Stomach smooth muscle (tissue), 2 donors: Measurements from ENCODE around the gene ERBB3.
"Not testable (repeated sequence)": the region's sequence is repeated elsewhere in the genome, so short reads cannot be mapped to it uniquely, and the experiment has no call there.

Experiments used
- H3K27ac ChIP-seq: one replicate; pipeline ENCODE4 v1.7.0; 2013; ENCODE audit warnings: mild to moderate bottlenecking, low read length, inconsistent platforms
- H3K27me3 ChIP-seq, 2 donors: one replicate each; pipeline ENCODE4 v1.7.0; 2013; ENCODE audit warnings: low read length in 2 of 2; ENCODE audit not compliant: insufficient read depth in 2 of 2, control insufficient read depth in 1 of 2
- H3K36me3 ChIP-seq, 2 donors: one replicate each; pipeline ENCODE4 v1.7.0; 2013; ENCODE audit warnings: low read length in 2 of 2; ENCODE audit not compliant: control insufficient read depth in 2 of 2, insufficient read depth in 2 of 2
- H3K4me1 ChIP-seq: one replicate; pipeline ENCODE4 v1.7.0; 2013; ENCODE audit warnings: low read length; ENCODE audit not compliant: control insufficient read depth, insufficient read depth
- H3K4me3 ChIP-seq, 2 donors: one replicate each; pipeline ENCODE4 v1.7.0; 2013; ENCODE audit warnings: low read length in 2 of 2
- H3K9ac ChIP-seq, 2 donors: one replicate each; pipeline ENCODE4 v1.7.0; 2013; ENCODE audit warnings: low read length in 2 of 2, mild to moderate bottlenecking in 1 of 2
- H3K9me3 ChIP-seq, 2 donors: one replicate each; pipeline ENCODE4 v1.7.0; 2013; ENCODE audit warnings: low read length in 2 of 2; ENCODE audit not compliant: control insufficient read depth in 2 of 2
- donor health status: healthy.
- donor health status: Pancreatic carcinoma.

The ERBB3 gene

DNA sequence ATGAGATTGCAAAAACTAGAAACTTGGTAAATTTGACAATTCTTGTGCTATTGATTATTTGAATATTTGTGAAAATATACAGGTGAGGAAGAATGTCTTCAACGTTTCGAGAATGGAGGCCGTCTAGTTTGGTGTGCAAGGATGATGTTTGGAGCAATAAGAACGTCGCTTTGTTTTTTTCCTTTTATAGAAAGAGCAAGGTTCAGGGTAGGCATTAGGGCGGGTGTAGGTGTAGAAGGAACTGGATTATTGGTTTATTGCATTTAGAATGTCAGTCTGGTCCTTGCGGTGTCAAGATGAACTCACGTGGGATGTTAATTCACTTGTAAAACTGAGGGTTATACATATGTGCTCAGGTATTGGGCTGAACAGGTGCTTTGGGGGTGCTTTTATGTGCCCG is 37.1 kb upstream of the ERBB3 start:
- Histone ChIP-seq H3K4me1 (peaks cover 17% of the 10 kb centered on the region), H3K36me3 (peaks cover 19 to 22% of the 10 kb centered on the region in 2 donors), H3K9ac (peak overlapping the region; percentile 93 to 98), H3K27me3 (no peaks in the 10 kb centered on the region), H3K27ac (peak overlapping the region; percentile 96), H3K9me3 (no peaks in the 10 kb centered on the region), H3K4me3 (peak overlapping the region; percentile 89 to 98)

DNA sequence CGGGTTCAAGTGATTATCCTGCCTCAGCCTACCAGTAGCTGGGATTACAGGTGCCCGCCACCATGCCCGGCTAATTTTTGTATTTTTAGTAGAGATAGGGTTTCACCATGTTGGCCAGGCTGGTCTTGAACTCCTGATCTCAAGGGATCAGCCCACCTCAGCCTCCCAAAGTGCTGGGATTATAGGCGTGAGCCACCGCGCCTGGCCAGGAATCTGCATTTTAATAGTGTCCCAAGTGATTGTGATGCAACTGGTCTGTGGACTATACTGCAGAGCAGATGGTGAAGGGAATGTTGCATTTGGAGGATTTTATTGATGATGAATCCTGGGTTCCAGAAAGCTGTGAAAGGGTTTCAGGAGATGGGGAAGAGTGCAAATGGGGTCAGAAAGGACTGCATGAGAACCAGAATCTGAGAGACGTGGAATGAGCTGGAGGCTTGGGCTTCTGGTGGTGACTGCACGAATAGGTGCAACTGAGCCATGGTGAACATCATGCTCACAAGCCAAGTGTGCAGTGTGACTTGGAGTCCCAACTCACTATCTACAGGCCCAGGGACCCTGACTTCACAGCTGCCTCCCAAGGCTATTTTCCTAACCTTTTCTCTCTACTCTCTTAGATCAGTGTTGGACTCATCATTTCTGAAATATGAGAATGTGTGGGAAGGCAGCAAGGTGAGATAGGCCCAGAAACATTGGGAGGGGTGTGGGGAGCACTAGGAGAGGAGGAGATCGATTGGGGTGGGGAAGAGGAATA is 33.8 kb upstream of the ERBB3 start:
- no peak overlapping the region for H3K4me3 ChIP-seq
- peak overlapping the region; percentile 31 for H3K27ac ChIP-seq
- peaks cover 13% of the 10 kb centered on the region for H3K4me1 ChIP-seq
- H3K27me3 ChIP-seq = no peaks in the 10 kb centered on the region
- no peaks in the 10 kb centered on the region for H3K9me3 ChIP-seq
- H3K36me3 ChIP-seq = peaks cover 19 to 22% of the 10 kb centered on the region in 2 donors
- H3K9ac ChIP-seq = peak overlapping the region in 1 of 2 donors; percentile 17

DNA sequence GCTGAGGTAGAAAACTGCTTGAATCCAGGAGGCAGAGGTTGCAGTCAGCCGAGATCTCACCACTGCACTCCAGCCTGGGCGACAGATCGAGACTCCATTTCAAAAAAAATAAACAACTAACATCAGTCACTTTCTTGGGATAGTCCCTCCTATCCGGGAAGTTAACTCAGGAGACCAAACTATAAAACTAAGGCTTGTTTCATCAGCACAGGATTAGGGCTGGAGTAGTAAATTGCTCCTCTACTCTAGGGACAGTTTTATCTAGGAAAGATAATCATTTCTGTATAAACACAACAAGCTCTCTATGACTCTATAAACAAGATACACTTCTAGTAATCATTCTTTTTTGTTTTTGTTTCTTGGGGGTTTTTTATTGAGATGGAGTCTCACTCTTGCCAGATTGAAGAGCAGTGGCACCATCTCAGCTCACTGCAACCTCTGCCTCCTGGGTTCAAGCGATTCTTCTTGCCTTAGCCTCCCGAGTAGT is 26.5 kb upstream of the ERBB3 start:
- Histone ChIP-seq H3K4me1 (no peaks in the 10 kb centered on the region), H3K27me3 (no peaks in the 10 kb centered on the region), H3K36me3 (no peaks in the 10 kb centered on the region), H3K9me3 (no peaks in the 10 kb centered on the region), H3K9ac (no peak overlapping the region), H3K4me3 (no peak overlapping the region), H3K27ac (no peak overlapping the region)

DNA sequence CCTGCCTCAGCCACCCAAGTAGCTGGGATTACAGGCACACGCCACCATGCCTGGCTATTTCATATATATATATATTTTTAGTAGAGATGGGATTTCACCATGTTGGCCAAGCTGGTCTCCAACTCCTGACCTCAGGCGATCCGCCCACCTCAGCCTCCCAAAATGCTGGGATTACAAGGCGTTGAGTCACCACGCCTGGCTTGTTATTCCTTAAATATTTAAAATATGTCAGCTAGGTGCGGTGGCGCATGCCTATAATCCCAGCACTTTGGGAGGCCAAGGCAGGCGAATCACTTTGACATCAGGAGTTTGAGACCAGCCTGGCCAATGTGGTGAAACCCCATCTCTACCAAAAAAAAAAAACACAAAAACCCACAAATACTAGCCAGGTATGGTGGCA is 20.0 kb upstream of the ERBB3 start:
- H3K9me3 ChIP-seq, H3K27me3 ChIP-seq, H3K27ac ChIP-seq, H3K36me3 ChIP-seq, H3K9ac ChIP-seq, H3K4me1 ChIP-seq, H3K4me3 ChIP-seq: not testable (repeated sequence)

DNA sequence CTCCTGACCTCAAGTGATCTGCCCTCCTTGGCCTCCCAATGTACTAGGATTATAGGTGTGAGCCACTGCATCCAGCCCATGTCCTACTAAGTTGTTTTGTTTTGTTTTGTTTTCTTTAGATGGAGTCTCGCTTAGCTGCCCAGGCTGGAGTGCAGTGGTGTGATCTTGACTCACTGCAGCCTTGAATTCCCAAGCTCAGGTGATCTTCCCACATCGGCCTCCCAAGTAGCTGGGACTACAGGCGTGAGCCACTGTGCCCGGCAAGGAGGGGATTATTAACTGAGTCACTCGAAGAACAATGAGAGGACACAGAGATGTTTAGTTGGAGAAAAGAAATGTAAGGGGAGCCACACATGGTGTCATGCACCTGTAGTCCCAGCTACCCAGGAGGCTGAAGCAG is 18.0 kb upstream of the ERBB3 start:
- Histone ChIP-seq H3K4me1 (no peaks in the 10 kb centered on the region), H3K4me3 (no peak overlapping the region), H3K9ac (no peak overlapping the region), H3K9me3 (no peaks in the 10 kb centered on the region), H3K36me3 (no peaks in the 10 kb centered on the region), H3K27ac (no peak overlapping the region), H3K27me3 (no peaks in the 10 kb centered on the region)

DNA sequence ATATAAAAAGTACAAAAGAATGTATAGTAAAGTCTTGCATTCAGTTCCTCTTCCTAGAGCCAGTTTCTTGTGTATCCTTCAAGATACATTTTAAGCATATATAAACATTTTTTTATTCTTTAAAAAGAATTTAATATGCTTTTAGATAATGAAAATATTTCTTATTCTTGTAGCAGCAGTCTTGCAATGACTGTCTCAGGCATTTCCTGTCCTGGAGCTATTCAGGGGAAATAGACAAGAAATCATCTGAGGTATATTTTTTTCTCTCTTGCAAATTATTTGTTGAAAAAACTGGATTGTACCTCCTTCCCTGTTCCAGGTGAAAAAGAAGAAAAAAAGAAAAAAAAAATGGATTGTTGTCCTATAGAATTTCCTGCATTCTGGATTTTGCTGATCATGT is 17.0 kb upstream of the ERBB3 start:
- Histone ChIP-seq H3K9me3 (no peaks in the 10 kb centered on the region), H3K9ac (no peak overlapping the region), H3K27me3 (no peaks in the 10 kb centered on the region), H3K36me3 (no peaks in the 10 kb centered on the region), H3K4me3 (no peak overlapping the region), H3K4me1 (no peaks in the 10 kb centered on the region), H3K27ac (no peak overlapping the region)

DNA sequence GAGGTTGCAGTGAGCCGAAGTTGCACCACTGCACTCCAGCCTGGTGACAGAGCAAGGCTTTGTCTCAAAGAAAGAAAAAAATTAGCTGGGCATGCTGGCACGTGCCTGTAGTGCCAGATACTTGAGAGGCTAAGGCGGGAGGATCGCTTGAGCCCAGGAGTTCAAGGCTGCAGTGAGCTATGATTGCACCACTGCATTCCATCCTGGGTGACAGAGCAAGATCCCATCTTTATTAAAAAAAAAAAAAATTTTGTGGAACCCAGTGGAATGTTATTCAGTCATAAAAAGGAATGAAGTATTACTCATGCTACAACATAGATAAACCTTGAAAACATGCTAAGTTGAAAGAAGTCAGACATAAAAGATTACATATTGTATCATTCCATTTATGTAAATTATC is 8.3 kb upstream of the ERBB3 start:
- Histone ChIP-seq H3K27ac (no peak overlapping the region), H3K9me3 (no peaks in the 10 kb centered on the region), H3K4me3 (no peak overlapping the region), H3K4me1 (no peaks in the 10 kb centered on the region), H3K36me3 (no peaks in the 10 kb centered on the region), H3K27me3 (no peaks in the 10 kb centered on the region), H3K9ac (no peak overlapping the region)

DNA sequence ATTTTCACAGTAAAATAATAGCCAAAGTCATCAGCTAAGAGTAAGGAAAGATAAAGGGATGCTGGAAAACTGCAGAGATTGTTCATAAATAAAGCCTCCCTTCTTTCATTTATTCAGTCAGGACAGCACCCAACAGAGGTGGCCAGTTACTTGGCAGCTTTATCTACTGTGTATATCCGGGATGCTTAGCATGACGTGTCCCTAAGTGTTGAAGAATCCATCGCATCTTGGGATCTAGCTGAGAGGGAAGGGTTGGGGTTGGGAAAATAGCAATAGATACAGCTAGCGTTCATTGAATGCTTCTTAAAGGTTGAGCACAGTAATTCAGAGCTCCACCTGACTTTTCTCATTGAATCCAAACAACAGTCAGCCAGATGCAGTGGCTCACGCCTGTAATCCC is 5.6 kb upstream of the ERBB3 start:
- H3K4me1 ChIP-seq = peaks cover 5% of the 10 kb centered on the region
- H3K36me3 ChIP-seq = no peaks in the 10 kb centered on the region
- H3K27ac ChIP-seq = no peak overlapping the region
- no peaks in the 10 kb centered on the region for H3K27me3 ChIP-seq
- H3K9ac ChIP-seq = no peak overlapping the region
- H3K9me3 ChIP-seq = no peaks in the 10 kb centered on the region
- no peak overlapping the region for H3K4me3 ChIP-seq

DNA sequence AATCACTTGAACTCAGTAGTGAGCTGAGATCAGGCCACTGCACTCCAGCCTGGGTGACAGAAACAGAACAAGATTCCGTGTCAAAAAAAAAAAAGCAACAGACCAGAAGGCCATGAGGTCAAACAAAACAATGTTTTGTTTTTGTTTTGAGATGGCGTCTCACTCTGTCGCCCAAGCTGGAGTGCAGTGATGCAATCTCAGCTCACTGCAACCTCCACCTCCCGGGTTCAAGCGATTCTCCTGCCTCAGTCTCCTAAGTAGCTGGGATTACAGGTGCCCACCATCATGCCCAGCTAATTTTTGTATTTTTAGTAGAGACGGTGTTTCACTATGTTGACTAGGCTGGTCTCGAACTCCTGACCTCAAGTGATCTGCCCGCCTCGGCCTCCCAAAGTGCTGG is 2.0 kb upstream of the ERBB3 start:
- H3K27ac ChIP-seq, H3K4me3 ChIP-seq, H3K9me3 ChIP-seq, H3K9ac ChIP-seq, H3K36me3 ChIP-seq: not testable (repeated sequence)
- Histone ChIP-seq H3K4me1 (peaks cover 16% of the 10 kb centered on the region), H3K27me3 (peaks cover 11 to 21% of the 10 kb centered on the region in 2 donors)

DNA sequence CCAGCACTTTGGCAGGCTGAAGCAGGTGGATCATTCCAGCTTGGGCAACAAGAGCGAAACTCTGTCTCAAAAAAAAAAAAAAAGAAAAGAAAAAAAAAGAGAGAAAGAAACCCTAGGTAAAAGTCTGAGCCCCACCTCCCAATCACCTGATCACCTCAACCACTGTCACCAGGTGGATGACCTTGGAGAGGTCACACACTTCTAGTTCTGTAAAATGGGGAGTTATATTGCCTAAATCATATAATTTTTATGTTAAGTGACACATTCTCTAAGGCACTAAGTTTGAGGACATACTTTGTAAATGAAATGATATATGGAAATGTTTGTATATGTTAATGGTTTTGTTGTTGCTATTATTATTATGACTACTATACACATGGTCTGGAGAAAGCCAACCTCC is 1.5 kb upstream of the ERBB3 start:
- no peak overlapping the region for H3K9ac ChIP-seq

DNA sequence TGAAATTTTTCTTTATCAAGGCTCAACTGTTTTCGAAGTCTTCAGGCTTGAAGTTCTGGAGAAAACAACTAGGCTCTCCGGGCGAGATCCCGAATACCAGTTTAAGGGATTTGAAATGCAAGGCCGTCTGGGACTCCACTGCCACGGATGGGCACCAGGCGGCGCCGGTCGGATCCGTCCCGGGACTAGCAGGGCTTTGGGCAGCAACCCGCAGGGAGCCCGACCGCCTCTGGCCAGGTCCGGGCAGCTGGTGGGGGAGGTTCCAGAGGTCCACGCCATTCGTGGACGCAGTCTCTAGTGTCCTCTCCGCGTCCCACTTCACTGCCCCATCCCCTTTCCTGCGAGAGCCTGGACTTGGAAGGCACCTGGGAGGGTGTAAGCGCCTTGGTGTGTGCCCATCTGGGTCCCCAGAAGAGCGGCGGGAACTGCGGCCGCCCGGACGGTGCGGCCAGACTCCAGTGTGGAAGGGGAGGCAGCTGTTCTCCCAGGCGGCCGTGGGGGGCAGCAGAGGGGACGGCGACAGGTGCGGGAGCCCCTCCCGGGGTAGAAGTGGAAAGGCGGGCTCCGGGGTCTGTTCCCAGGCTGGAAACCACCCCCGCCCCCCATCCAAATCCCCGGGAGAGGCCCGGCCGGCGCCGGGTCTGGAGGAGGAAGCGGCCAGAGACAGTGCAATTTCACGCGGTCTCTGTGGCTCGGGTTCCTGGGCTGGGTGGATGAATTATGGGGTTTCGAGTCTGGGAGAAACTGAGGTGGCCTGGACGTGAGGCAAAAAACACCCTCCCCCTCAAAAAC is 838 bp upstream of the ERBB3 start:
- Histone ChIP-seq H3K27ac (no peak overlapping the region), H3K4me1 (peaks cover 16% of the 10 kb centered on the region), H3K27me3 (peaks cover 11 to 21% of the 10 kb centered on the region in 2 donors), H3K36me3 (no peaks in the 10 kb centered on the region), H3K4me3 (peak overlapping the region; percentile 74 to 86), H3K9me3 (no peaks in the 10 kb centered on the region), H3K9ac (peak overlapping the region; percentile 21 to 35)

More for the DNA sequence above, 1.5 kb upstream of the ERBB3 start:
- H3K9me3 ChIP-seq = no peaks in the 10 kb centered on the region
- H3K36me3 ChIP-seq = no peaks in the 10 kb centered on the region
- peaks cover 11 to 21% of the 10 kb centered on the region in 2 donors for H3K27me3 ChIP-seq
- H3K4me1 ChIP-seq = peaks cover 16% of the 10 kb centered on the region
- H3K27ac ChIP-seq = no peak overlapping the region
- H3K4me3 ChIP-seq = peak overlapping the region; percentile 74 to 86
